Measurements from ENCODE around the gene ELANE. TPM values are rescaled to one million over a fixed set of nuclear protein-coding genes. Genes with fewer than 3 reads are reported as not detected.
A peak's percentile ranks its signal among the peaks of the same experiment; 100 is the strongest.

Gene ELANE
- total RNA-seq, 1 donor from 2014 or later, result not detected

DNA sequence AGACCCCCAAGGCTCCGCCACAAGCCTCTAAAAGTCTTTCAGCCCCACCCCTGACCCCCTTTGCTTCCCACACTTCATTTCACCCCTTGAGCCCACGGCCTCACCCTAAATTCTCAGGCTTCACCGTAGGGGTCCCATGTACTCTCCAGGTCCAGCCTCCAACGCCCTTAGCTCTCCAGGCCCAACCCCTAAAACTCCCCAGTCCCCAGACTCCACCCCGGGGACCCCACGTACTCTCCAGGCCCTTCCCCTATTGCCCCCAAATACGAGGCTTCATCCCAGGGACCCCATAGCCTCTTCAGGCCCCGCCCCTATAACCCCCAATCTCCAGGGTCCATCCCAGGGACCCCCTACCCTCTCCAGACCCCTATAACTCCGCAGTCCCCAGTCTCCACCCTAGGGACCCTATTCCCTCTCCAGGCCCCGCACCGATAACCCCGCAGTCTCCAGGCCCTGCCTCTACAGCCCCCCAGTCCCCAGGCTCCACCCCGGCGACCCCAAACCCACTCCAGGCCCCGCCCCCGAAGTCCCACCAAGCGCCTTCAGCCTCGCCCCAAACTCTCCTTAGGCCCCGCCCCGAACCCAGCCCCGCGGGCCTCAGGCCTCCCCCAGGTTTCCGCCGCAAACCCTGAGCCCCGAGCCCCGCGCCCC, 40.3 kb downstream of the ELANE start:
- Mint-ChIP-seq H3K4me1 (ENCODE audit: unreplicated experiment) (peaks cover 6% of the 10 kb centered on the region), H3K4me3 (ENCODE audit: unreplicated experiment) (peak overlapping the region; percentile 93), H3K9me3 (ENCODE audit: unreplicated experiment) (no peaks in the 10 kb centered on the region), H3K27ac (ENCODE audit: unreplicated experiment) (peak overlapping the region; percentile 67), H3K27me3 (ENCODE audit: unreplicated experiment) (peaks cover 6% of the 10 kb centered on the region), H3K36me3 (ENCODE audit: low read depth, unreplicated experiment) (peaks cover 3% of the 10 kb centered on the region)
- peak; percentile 26 for DNase-seq (ENCODE audit: low spot score)
- TF ChIP-seq, protein P1, sequence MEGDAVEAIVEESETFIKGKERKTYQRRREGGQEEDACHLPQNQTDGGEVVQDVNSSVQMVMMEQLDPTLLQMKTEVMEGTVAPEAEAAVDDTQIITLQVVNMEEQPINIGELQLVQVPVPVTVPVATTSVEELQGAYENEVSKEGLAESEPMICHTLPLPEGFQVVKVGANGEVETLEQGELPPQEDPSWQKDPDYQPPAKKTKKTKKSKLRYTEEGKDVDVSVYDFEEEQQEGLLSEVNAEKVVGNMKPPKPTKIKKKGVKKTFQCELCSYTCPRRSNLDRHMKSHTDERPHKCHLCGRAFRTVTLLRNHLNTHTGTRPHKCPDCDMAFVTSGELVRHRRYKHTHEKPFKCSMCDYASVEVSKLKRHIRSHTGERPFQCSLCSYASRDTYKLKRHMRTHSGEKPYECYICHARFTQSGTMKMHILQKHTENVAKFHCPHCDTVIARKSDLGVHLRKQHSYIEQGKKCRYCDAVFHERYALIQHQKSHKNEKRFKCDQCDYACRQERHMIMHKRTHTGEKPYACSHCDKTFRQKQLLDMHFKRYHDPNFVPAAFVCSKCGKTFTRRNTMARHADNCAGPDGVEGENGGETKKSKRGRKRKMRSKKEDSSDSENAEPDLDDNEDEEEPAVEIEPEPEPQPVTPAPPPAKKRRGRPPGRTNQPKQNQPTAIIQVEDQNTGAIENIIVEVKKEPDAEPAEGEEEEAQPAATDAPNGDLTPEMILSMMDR (IDR thresholded peaks at IDR 0.05; ENCODE audit: unreplicated experiment), result no peak

DNA sequence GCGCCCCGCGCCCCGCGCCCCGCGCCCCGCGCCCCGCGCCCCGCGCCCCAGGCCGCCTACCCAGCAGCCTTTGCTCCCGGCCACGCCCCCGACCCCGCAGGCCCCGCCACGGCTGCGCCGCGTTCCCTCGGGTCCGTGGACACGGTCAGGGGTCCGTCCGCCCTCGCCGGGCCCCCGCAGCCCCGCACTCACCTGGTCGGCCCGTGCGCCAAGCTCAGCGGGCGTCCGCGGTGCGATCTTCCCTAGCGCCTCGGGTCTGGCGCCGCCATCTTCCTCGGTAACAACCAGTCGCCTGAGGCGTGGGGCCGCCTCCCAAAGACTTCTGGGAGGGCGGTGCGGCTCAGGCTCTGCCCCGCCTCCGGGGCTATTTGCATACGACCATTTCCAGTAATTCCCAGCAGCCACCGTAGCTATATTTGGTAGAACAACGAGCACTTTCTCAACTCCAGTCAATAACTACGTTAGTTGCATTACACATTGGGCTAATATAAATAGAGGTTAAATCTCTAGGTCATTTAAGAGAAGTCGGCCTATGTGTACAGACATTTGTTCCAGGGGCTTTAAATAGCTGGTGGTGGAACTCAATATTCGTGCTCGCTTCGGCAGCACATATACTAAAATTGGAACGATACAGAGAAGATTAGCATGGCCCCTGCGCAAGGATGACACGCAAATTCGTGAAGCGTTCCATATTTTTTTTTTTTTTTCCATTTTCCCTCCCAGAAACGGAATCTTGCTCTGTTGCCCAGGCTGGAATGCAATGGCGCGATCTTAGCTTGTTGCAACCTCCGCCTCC, 41.0 kb downstream of the ELANE start, which contains the start of the genes MED16 and RNU6-9:
TSS of gene MED16 (minus strand) at position 294 of the 796 bp plus-strand sequence. CDS start 2,056 bp downstream, outside the sequence.
TSS of gene RNU6-9 (plus strand) at position 591 of the 796 bp plus-strand sequence.
- TF ChIP-seq, protein P1 (IDR thresholded peaks at IDR 0.05; ENCODE audit: unreplicated experiment), result no peak

DNA sequence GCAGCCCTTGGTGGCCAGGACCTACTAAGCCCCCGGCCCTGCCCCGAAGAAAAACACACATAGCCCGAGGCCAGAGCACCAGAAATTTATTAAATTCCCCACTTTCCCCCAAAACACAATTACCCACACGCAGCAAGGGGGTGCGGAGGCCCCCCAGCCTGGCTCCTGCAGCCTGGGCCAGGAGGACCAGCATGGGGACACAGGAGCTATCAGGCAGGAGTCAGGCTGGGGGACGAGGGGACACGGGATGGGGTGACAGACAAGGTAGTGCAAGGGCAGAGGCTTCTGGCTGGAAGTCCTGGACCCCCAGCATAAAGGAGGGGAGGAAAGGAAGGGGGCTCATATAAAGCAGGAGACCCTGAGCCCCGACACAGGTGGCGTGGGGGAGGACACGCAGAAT, 44.3 kb downstream of the ELANE start:
- peaks cover 6% of the 10 kb centered on the region for H3K4me1 Mint-ChIP-seq (ENCODE audit: unreplicated experiment)
- no peak overlapping the region for H3K27ac Mint-ChIP-seq (ENCODE audit: unreplicated experiment)
- no peak for DNase-seq (ENCODE audit: low spot score)
- no peaks in the 10 kb centered on the region for H3K9me3 Mint-ChIP-seq (ENCODE audit: unreplicated experiment)
- TF ChIP-seq, protein P1 (IDR thresholded peaks at IDR 0.05; ENCODE audit: unreplicated experiment), result no peak
- H3K27me3 Mint-ChIP-seq (ENCODE audit: unreplicated experiment), result peaks cover 5% of the 10 kb centered on the region
- peaks cover 3% of the 10 kb centered on the region for H3K36me3 Mint-ChIP-seq (ENCODE audit: low read depth, unreplicated experiment)
- H3K4me3 Mint-ChIP-seq (ENCODE audit: unreplicated experiment), result no peak overlapping the region

More for the DNA sequence above, 41.0 kb downstream of the ELANE start, which contains the start of the genes MED16 and RNU6-9:
- DNase-seq (ENCODE audit: low spot score), result peak; percentile 84
- Mint-ChIP-seq H3K4me3 (ENCODE audit: unreplicated experiment) (peak within 1 kb of the TSS; percentile 93), H3K9me3 (ENCODE audit: unreplicated experiment) (no peaks in the 10 kb centered on the region), H3K27me3 (ENCODE audit: unreplicated experiment) (peaks cover 7% of the 10 kb centered on the region), H3K27ac (ENCODE audit: unreplicated experiment) (peak within 1 kb of the TSS; percentile 99), H3K4me1 (ENCODE audit: unreplicated experiment) (peaks cover 6% of the 10 kb centered on the region), H3K36me3 (ENCODE audit: low read depth, unreplicated experiment) (peaks cover 3% of the 10 kb centered on the region)

DNA sequence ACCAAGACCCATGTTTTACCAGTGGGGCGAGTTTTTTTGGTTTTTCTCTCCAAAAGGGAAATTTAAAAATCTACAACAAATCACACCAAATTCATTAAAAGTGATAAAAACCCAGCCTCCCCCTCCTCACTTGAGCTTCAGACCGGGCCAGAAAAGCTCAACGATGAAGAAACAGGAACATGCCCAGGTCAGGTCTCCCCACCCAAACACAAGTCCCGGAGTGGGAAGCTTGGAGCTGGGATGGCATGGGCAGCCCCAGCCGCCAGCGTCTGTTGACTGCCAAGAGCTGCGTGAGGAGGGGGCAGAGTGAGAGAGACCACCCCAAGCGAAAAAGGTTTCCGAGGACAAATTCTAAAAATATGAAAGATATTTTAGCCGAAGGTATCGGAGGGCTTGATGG, 44.9 kb downstream of the ELANE start:
- peaks cover 5% of the 10 kb centered on the region for H3K27me3 Mint-ChIP-seq (ENCODE audit: unreplicated experiment)
- H3K9me3 Mint-ChIP-seq (ENCODE audit: unreplicated experiment), result no peaks in the 10 kb centered on the region
- no peak overlapping the region for H3K4me3 Mint-ChIP-seq (ENCODE audit: unreplicated experiment)
- TF ChIP-seq, protein P1 (IDR thresholded peaks at IDR 0.05; ENCODE audit: unreplicated experiment), result no peak
- no peak overlapping the region for H3K27ac Mint-ChIP-seq (ENCODE audit: unreplicated experiment)
- peaks cover 6% of the 10 kb centered on the region for H3K4me1 Mint-ChIP-seq (ENCODE audit: unreplicated experiment)
- no peak for DNase-seq (ENCODE audit: low spot score)
- peaks cover 3% of the 10 kb centered on the region for H3K36me3 Mint-ChIP-seq (ENCODE audit: low read depth, unreplicated experiment)
